GM23338 (cell line): ENCODE measurements around the gene C13orf46. TPM values are rescaled to one million over a fixed set of nuclear protein-coding genes. Genes with fewer than 3 reads are reported as not detected.

Experiments used
- ATAC-seq: fragments of 200-7000 bp; cut with Tn5 transposase; 3 replicates; pipeline ENCODE4 v1.9.1; 2020
- DNase-seq: peaks from one replicate; pipeline ENCODE4 v3.0.0-alpha.2; 2015; ENCODE audit warnings: low spot score
- H2AFZ ChIP-seq: fragments of 200-600 bp; sonication (generic); 2 replicates; pipeline ENCODE4 v1.8.0; 2016; ENCODE audit warnings: antibody characterized with exemption, mild to moderate bottlenecking, moderate library complexity
- H3F3A ChIP-seq: fragments of 200-600 bp; sonication (generic); replicated peaks from 2 replicates; pipeline ENCODE4 v1.8.0; 2017; ENCODE audit warnings: antibody characterized with exemption, mixed run types, low read depth
- H3K27ac ChIP-seq: fragments of 200-600 bp; sonication (generic); 2 replicates; pipeline ENCODE4 v1.6.1; 2016; ENCODE audit warnings: low read depth
- H3K27me3 ChIP-seq: fragments of 200-600 bp; sonication (generic); 2 replicates; pipeline ENCODE4 v1.8.0; 2016; ENCODE audit warnings: mild to moderate bottlenecking, mixed run types, moderate library complexity; ENCODE audit not compliant: insufficient read depth
- H3K36me3 ChIP-seq: fragments of 200-600 bp; sonication (generic); 2 replicates; pipeline ENCODE4 v1.8.0; 2016; ENCODE audit warnings: mild to moderate bottlenecking; ENCODE audit not compliant: insufficient read depth
- H3K4me1 ChIP-seq: fragments of 200-600 bp; sonication (generic); 2 replicates; pipeline ENCODE4 v1.8.0; 2016; ENCODE audit warnings: mild to moderate bottlenecking, moderate library complexity; ENCODE audit not compliant: insufficient read depth
- H3K4me2 ChIP-seq: fragments of 200-600 bp; sonication (generic); 2 replicates; pipeline ENCODE4 v1.7.1; 2017; ENCODE audit warnings: mixed run types
- H3K4me3 ChIP-seq: fragments of 200-600 bp; sonication (generic); 2 replicates; pipeline ENCODE4 v1.6.1; 2016; ENCODE audit warnings: mixed run types
- H3K79me2 ChIP-seq: fragments of 200-600 bp; sonication (generic); replicated peaks from 2 replicates; pipeline ENCODE4 v1.8.0; 2017; ENCODE audit warnings: mild to moderate bottlenecking; ENCODE audit not compliant: insufficient read depth
- H3K9me2 ChIP-seq: fragments of 200-600 bp; sonication (generic); 2 replicates; pipeline ENCODE4 v1.8.0; 2017; ENCODE audit not compliant: insufficient read depth
- H4K20me1 ChIP-seq: fragments of 200-600 bp; sonication (generic); replicated peaks from 2 replicates; pipeline ENCODE4 v1.8.0; 2017; ENCODE audit warnings: mild to moderate bottlenecking; ENCODE audit not compliant: insufficient read depth
- H3K27ac Mint-ChIP-seq: 2 replicates; pipeline ENCODE4 v1.8.0; 2020; ENCODE audit warnings: inconsistent platforms, mild to moderate bottlenecking, moderate library complexity, mixed read lengths
- H3K27me3 Mint-ChIP-seq: 3 replicates; pipeline ENCODE4 v1.8.0; 2022; ENCODE audit warnings: low read depth, mild to moderate bottlenecking, moderate library complexity, mixed read lengths, inconsistent platforms; ENCODE audit not compliant: insufficient read depth, poor library complexity
- H3K36me3 Mint-ChIP-seq: 3 replicates; pipeline ENCODE4 v1.8.0; 2021; ENCODE audit warnings: low read depth, mild to moderate bottlenecking, inconsistent platforms, moderate library complexity, mixed read lengths
- H3K4me1 Mint-ChIP-seq: 3 replicates; pipeline ENCODE4 v1.8.0; 2020; ENCODE audit warnings: mild to moderate bottlenecking, inconsistent platforms, mixed read lengths
- H3K4me3 Mint-ChIP-seq: 3 replicates; pipeline ENCODE4 v1.8.0; 2021; ENCODE audit warnings: moderate library complexity, mild to moderate bottlenecking, inconsistent platforms, mixed read lengths
- H3K9me3 Mint-ChIP-seq: 3 replicates; pipeline ENCODE4 v1.8.0; 2020; ENCODE audit warnings: moderate library complexity, mild to moderate bottlenecking, inconsistent platforms, mixed read lengths
- CREB1 ChIP-seq: fragments of 250-450 bp; sonication (Bioruptor Pico); IDR thresholded peaks from 2 replicates; pipeline ENCODE4 v1.5.0; 2020; ENCODE audit warnings: low read depth, mild to moderate bottlenecking, moderate library complexity
- JUNB ChIP-seq: IDR thresholded peaks from one replicate; pipeline ENCODE4 v1.6.1; 2016; ENCODE audit warnings: antibody characterized with exemption; ENCODE audit not compliant: unreplicated experiment
- NANOG ChIP-seq: IDR thresholded peaks from 2 replicates; pipeline ENCODE4 v1.6.1; 2016; ENCODE audit warnings: antibody characterized with exemption, borderline replicate concordance
- STAT1 ChIP-seq: IDR thresholded peaks from one replicate; pipeline ENCODE4 v1.6.1; 2016; ENCODE audit warnings: antibody characterized with exemption; ENCODE audit not compliant: unreplicated experiment
- ZNF462 ChIP-seq: fragments of 250-450 bp; sonication (Bioruptor Pico); IDR thresholded peaks from 2 replicates; pipeline ENCODE4 v1.5.0; 2020; ENCODE audit warnings: mild to moderate bottlenecking, moderate library complexity
- polyA plus RNA-seq: library from polyadenylated mRNA; unstranded; fragments of >200 nt; fragmentation: Nextera tagmentation; extraction: Ambion mirVana; gene quantifications from 2 replicates; pipeline ENCODE4 v1.2.1, GENCODE V29; 2016
- total RNA-seq: library from RNA; depleted of rRNA; stranded (reverse); fragments of >200 nt; shearing (Covaris generic); gene quantifications from 2 replicates; pipeline ENCODE4 v1.2.3, GENCODE V29; 2014

Gene C13orf46
- total and polyA plus RNA-seq, 2 experiments from 2014 or later: 0.44 to 1.5 TPM

GRCh38 chr13:113965383-113965874, 8.4 kb downstream of the C13orf46 start (continued):
- no peak for TF ChIP-seq ZNF462

GRCh38 chr13:113964251-113964995, 9.5 kb downstream of the C13orf46 start:
- Histone ChIP-seq H3K36me3 (no peaks in the 10 kb centered on the region), H3K27ac (no peak overlapping the region), H3K27me3 (no peaks in the 10 kb centered on the region), H3K9me2 (no peaks in the 10 kb centered on the region), H4K20me1 (no peaks in the 10 kb centered on the region), H3K79me2 (no peaks in the 10 kb centered on the region), H2AFZ (no peak overlapping the region), H3K4me1 (no peaks in the 10 kb centered on the region), H3F3A (no peaks in the 10 kb centered on the region), H3K4me3 (no peak overlapping the region), H3K4me2 (no peak overlapping the region)
- peaks cover 38% of the 10 kb centered on the region for H3K9me3 Mint-ChIP-seq
- ATAC-seq (no peak), DNase-seq (no peak)
- H3K27ac Mint-ChIP-seq: no peak overlapping the region
- H3K4me1 Mint-ChIP-seq: no peaks in the 10 kb centered on the region
- H3K4me3 Mint-ChIP-seq: no peak overlapping the region
- peaks cover 19% of the 10 kb centered on the region for H3K36me3 Mint-ChIP-seq
- TF ChIP-seq STAT1: no peak
- TF ChIP-seq NANOG: no peak
- TF ChIP-seq JUNB: no peak
- TF ChIP-seq CREB1 (CRISPR knock-in tag): no peak
- peaks cover 7% of the 10 kb centered on the region for H3K27me3 Mint-ChIP-seq
